NCI-H345 (cell line): ENCODE measurements around the gene JMJD8.
A peak's percentile ranks its signal among the peaks of the same experiment; 100 is the strongest.

Experiments used
- DNase-seq: peaks from one replicate; lab custom pipeline; 2025; lab: John Stamatoyannopoulos, UW

The JMJD8 gene

GRCh38 chr16:689175-689897 lies 5.2 kb upstream of the JMJD8 start:
- no peak for DNase-seq

GRCh38 chr16:687499-687898 lies 3.4 kb upstream of the JMJD8 start:
- DNase-seq: no peak

GRCh38 chr16:686459-687260 lies 2.5 kb upstream of the JMJD8 start:
- DNase-seq: no peak

- peak; percentile 11 for DNase-seq
Measured at GRCh38 chr16:685967-686366, 1.8 kb upstream of the JMJD8 start.

GRCh38 chr16:684961-685696 lies 995 bp upstream of the JMJD8 start:
- peak; percentile 89 for DNase-seq

GRCh38 chr16:683396-684070 lies 601 bp downstream of the JMJD8 start:
- DNase-seq: no peak

- no peak for DNase-seq
Measured at GRCh38 chr16:682493-683395, 1.4 kb downstream of the JMJD8 start.

GRCh38 chr16:681746-682427 lies 2.2 kb downstream of the JMJD8 start:
- DNase-seq: no peak

- DNase-seq: no peak
Measured at GRCh38 chr16:680967-681745, 3.0 kb downstream of the JMJD8 start.

- DNase-seq: no peak
Measured at GRCh38 chr16:680625-680945, 3.5 kb downstream of the JMJD8 start.

- peak; percentile 91 for DNase-seq
Measured at GRCh38 chr16:679814-680624, 4.1 kb downstream of the JMJD8 start, which contains the start of gene STUB1. Gene STUB1 (plus strand): TSS chr16:680410. CDS start chr16:680526, 116 bp downstream.

- DNase-seq: peak; percentile 88
Measured at GRCh38 chr16:678858-679813, 5.0 kb downstream of the JMJD8 start.

- DNase-seq: no peak
Measured at GRCh38 chr16:678209-678857, 5.8 kb downstream of the JMJD8 start.

GRCh38 chr16:677316-678190 lies 6.6 kb downstream of the JMJD8 start:
- peak; percentile 75 for DNase-seq

- peak; percentile 93 for DNase-seq
Measured at GRCh38 chr16:676913-677312, 7.2 kb downstream of the JMJD8 start.

GRCh38 chr16:676565-676902 lies 7.6 kb downstream of the JMJD8 start:
- no peak for DNase-seq
